Panc1 (cell line): Measurements from ENCODE around the gene THADA. TPM values are rescaled to one million over a fixed set of nuclear protein-coding genes. Genes with fewer than 3 reads are reported as not detected.
A peak's percentile ranks its signal among the peaks of the same experiment; 100 is the strongest.

Source experiments
- ATAC-seq: fragments of 200-7000 bp; cut with Tn5 transposase; 2 replicates; pipeline ENCODE4 v1.9.1; 2020; ENCODE audit warnings: mild to moderate bottlenecking, moderate library complexity
- BruUV-seq: library from RNA; stranded (reverse); fragments of 400-500 nt; replicated peaks from 2 replicates; lab custom pipeline; 2021; lab: Mats Ljungman, UMichigan
- CTCF ChIA-PET: fragments of 300-600 bp; sonication (Branson Sonifier 250); formaldehyde crosslinking; loops from one replicate; lab custom pipeline; 2022; ENCODE audit warnings: antibody characterized with exemption; lab: Charles Lee
- POLR2A ChIA-PET: fragments of 300-600 bp; sonication (Branson Sonifier 250); formaldehyde crosslinking; loops from one replicate; lab custom pipeline; 2022; ENCODE audit warnings: antibody characterized with exemption; lab: Charles Lee
- DNase-seq: peaks from one replicate; pipeline ENCODE4 v3.0.0-alpha.2; 2010; ENCODE audit warnings: low read depth, low spot score
- H3K27ac ChIP-seq: 2 replicates; pipeline ENCODE4 v1.5.1; 2011; ENCODE audit warnings: mild to moderate bottlenecking, low read length, inconsistent platforms
- H3K27me3 ChIP-seq: fragments of 200-500 bp; sonication (Bioruptor generic); 2 replicates; pipeline ENCODE4 v1.6.0; 2014; ENCODE audit warnings: low read length, inconsistent platforms; ENCODE audit not compliant: control insufficient read depth, insufficient read depth
- H3K36me3 ChIP-seq: fragments of 200-500 bp; sonication (Bioruptor generic); 2 replicates; pipeline ENCODE4 v1.5.1; 2014; ENCODE audit warnings: inconsistent platforms, mild to moderate bottlenecking, low read length, moderate library complexity; ENCODE audit not compliant: control insufficient read depth, insufficient read depth
- H3K4me1 ChIP-seq: 2 replicates; pipeline ENCODE4 v1.5.1; 2011; ENCODE audit warnings: inconsistent platforms, mild to moderate bottlenecking, low read length, moderate library complexity; ENCODE audit not compliant: control insufficient read depth, insufficient read depth
- H3K4me3 ChIP-seq, 2 experiments: 2 replicates each; pipeline ENCODE4 v1.5.1; 2011 to 2012; ENCODE audit warnings: low read depth in 2 of 2, low read length in 2 of 2, mild to moderate bottlenecking in 2 of 2, inconsistent platforms in 1 of 2, moderate library complexity in 1 of 2
- H3K9me3 ChIP-seq: fragments of 200-500 bp; sonication (Bioruptor generic); 2 replicates; pipeline ENCODE4 v1.5.1; 2014; ENCODE audit warnings: low read depth, mild to moderate bottlenecking, inconsistent platforms, low read length, moderate library complexity; ENCODE audit not compliant: control insufficient read depth, insufficient read depth
- POLR2AphosphoS5 ChIP-seq: IDR thresholded peaks from 2 replicates; pipeline ENCODE4 v1.6.1; 2012; ENCODE audit warnings: mild to moderate bottlenecking, low read depth, low read length, moderate library complexity
- SIN3A ChIP-seq: IDR thresholded peaks from 2 replicates; pipeline ENCODE4 v1.6.1; 2012; ENCODE audit warnings: low read depth, mild to moderate bottlenecking, low read length, moderate library complexity, borderline replicate concordance; ENCODE audit not compliant: insufficient read depth
- TCF7L2 ChIP-seq: IDR thresholded peaks from 2 replicates; pipeline ENCODE4 v1.6.1; 2011; ENCODE audit warnings: mild to moderate bottlenecking, low read depth, low read length, inconsistent platforms
- in situ Hi-C: cut with HindIII; loops from 2 replicates; pipeline ENCODE4 v1.10.0; 2016; ENCODE audit warnings: low sequenced_read_pairs, low pct_unique_long_range_greater_than_20kb
- intact Hi-C: fragments of 100-400 bp; cut with micrococcal nuclease; formaldehyde crosslinking; loops from one replicate; pipeline ENCODE4 v1.10.0; 2022; ENCODE audit not compliant: unreplicated experiment
- total RNA-seq: library from RNA; stranded (reverse); gene quantifications from one replicate; pipeline ENCODE4 v1.2.1, GENCODE V29; 2021; ENCODE audit not compliant: unreplicated experiment
- TF ChIP-seq, protein P1 (sequence below), 2 experiments: IDR thresholded peaks; 2 replicates each; pipeline ENCODE4 v1.6.1; 2011 to 2012; ENCODE audit warnings: low read depth in 2 of 2, control low read depth in 1 of 2, low read length in 1 of 2, mild to moderate bottlenecking in 1 of 2, moderate library complexity in 1 of 2; ENCODE audit not compliant: insufficient read depth in 1 of 2
- TF ChIP-seq, protein P2 (sequence below): fragments of 450-650 bp; IDR thresholded peaks from 2 replicates; pipeline ENCODE4 v1.5.1; 2017; ENCODE audit warnings: mild to moderate bottlenecking

THADA gene
- total RNA-seq, 1 experiment from 2014 or later, result 37.2 TPM

DNA sequence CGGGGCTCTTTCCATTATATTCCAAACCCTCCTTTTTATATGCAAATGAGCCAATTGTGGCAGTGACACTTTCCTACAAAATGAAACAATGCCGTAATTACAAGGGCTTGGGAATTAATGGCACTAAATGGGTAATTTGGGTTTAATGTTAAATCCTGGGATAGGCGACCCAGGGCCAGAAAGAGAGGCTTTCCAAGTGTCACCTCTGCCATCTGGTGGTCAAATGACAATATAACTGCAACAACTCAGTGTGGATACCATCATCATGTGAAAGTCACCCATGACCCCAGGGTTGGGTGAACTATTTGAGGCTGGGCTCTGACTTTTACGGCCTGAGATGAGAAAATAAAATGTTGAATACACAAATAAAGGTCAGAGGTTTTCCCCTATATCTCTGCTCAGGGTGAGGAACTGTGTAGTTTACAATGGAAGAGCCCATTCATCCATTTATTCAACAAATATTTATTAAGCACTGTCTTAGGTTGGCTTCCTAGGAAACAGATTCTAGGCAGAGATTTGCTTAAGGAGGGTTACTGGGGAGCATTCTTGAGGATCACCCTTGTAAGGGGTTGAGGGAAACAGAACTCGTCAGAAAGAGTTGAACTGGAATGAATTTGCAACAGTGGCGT lies 13.6 kb upstream of the THADA start:
- intact Hi-C loops, result loop anchor here (5.0 kb wide), 1 partner anchor 268 kb away; no protein-coding TSS in a partner anchor
- ATAC-seq (peak; percentile 89), DNase-seq (peak; percentile 50)
- H3K4me1 ChIP-seq, result peaks cover 5% of the 10 kb centered on the region
- no peaks in the 10 kb centered on the region for H3K9me3 ChIP-seq
- no peak overlapping the region for H3K27ac ChIP-seq
- in situ Hi-C loops, result no loop called here
- no TSS peak for BruUV-seq
- no peak for TF ChIP-seq TCF7L2
- TF ChIP-seq, protein P1, sequence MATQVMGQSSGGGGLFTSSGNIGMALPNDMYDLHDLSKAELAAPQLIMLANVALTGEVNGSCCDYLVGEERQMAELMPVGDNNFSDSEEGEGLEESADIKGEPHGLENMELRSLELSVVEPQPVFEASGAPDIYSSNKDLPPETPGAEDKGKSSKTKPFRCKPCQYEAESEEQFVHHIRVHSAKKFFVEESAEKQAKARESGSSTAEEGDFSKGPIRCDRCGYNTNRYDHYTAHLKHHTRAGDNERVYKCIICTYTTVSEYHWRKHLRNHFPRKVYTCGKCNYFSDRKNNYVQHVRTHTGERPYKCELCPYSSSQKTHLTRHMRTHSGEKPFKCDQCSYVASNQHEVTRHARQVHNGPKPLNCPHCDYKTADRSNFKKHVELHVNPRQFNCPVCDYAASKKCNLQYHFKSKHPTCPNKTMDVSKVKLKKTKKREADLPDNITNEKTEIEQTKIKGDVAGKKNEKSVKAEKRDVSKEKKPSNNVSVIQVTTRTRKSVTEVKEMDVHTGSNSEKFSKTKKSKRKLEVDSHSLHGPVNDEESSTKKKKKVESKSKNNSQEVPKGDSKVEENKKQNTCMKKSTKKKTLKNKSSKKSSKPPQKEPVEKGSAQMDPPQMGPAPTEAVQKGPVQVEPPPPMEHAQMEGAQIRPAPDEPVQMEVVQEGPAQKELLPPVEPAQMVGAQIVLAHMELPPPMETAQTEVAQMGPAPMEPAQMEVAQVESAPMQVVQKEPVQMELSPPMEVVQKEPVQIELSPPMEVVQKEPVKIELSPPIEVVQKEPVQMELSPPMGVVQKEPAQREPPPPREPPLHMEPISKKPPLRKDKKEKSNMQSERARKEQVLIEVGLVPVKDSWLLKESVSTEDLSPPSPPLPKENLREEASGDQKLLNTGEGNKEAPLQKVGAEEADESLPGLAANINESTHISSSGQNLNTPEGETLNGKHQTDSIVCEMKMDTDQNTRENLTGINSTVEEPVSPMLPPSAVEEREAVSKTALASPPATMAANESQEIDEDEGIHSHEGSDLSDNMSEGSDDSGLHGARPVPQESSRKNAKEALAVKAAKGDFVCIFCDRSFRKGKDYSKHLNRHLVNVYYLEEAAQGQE (IDR thresholded peaks at IDR 0.05; ENCODE audit: insufficient read depth in 1 of 2, low read depth in 2 of 2, low read length in 1 of 2), result no peak
- TF ChIP-seq, protein P2, sequence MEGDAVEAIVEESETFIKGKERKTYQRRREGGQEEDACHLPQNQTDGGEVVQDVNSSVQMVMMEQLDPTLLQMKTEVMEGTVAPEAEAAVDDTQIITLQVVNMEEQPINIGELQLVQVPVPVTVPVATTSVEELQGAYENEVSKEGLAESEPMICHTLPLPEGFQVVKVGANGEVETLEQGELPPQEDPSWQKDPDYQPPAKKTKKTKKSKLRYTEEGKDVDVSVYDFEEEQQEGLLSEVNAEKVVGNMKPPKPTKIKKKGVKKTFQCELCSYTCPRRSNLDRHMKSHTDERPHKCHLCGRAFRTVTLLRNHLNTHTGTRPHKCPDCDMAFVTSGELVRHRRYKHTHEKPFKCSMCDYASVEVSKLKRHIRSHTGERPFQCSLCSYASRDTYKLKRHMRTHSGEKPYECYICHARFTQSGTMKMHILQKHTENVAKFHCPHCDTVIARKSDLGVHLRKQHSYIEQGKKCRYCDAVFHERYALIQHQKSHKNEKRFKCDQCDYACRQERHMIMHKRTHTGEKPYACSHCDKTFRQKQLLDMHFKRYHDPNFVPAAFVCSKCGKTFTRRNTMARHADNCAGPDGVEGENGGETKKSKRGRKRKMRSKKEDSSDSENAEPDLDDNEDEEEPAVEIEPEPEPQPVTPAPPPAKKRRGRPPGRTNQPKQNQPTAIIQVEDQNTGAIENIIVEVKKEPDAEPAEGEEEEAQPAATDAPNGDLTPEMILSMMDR, result peak; percentile 90
- TF ChIP-seq SIN3A, result no peak
- TF ChIP-seq POLR2AphosphoS5, result no peak
- H3K4me3 ChIP-seq, result no peak overlapping the region
- ChIA-PET POLR2A (no interaction called here), CTCF (interaction anchor here (1.0 kb wide), 1 partner anchor 32 kb away, joined by 4 read pairs; no protein-coding TSS in a partner anchor)
- no peaks in the 10 kb centered on the region for H3K27me3 ChIP-seq
- H3K36me3 ChIP-seq, result no peaks in the 10 kb centered on the region

DNA sequence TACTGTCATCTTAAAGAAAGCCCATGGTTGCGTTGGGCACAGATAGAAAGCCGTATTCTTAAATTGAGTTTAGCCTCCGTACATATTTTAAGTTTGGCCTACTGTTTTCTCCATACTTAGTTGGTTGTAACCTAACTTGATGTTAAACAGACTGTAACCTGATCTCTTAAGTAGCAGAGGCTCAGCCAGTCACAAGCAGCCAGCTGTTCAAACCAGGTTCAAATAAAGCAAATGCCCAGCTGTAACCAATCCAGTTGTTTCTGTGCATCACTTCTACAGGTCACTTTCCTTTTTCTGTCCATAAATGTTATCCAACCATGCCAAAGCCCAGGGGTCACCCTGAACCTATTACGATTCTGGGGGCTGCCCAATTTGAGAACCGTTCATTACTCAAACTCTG lies 10.0 kb upstream of the THADA start:
- ATAC-seq, result no peak
- intact Hi-C loops, result loop anchor here (5.0 kb wide), 1 partner anchor 271 kb away; no protein-coding TSS in a partner anchor

More for the DNA sequence above, 10.0 kb upstream of the THADA start:
- POLR2A ChIA-PET, result no interaction called here
- H3K9me3 ChIP-seq, result no peaks in the 10 kb centered on the region
- no peaks in the 10 kb centered on the region for H3K36me3 ChIP-seq
- CTCF ChIA-PET, result interaction anchor here (1.2 kb wide), 1 partner anchor 10 kb away, joined by 6 read pairs; the partner anchor contains the start of gene THADA
- no peak for DNase-seq
- H3K27me3 ChIP-seq, result no peaks in the 10 kb centered on the region
- BruUV-seq, result no TSS peak
- H3K4me1 ChIP-seq, result no peaks in the 10 kb centered on the region
- H3K4me3 ChIP-seq, result no peak overlapping the region
- in situ Hi-C loops, result no loop called here
- no peak overlapping the region for H3K27ac ChIP-seq
- TF ChIP-seq, protein P2, result no peak
- TF ChIP-seq TCF7L2, result no peak
- TF ChIP-seq, protein P1 (IDR thresholded peaks at IDR 0.05; ENCODE audit: insufficient read depth in 1 of 2, low read depth in 2 of 2, low read length in 1 of 2), result no peak
- TF ChIP-seq SIN3A, result no peak
